Prostate gland (tissue), 2 donors: ENCODE data around the gene R3HDM2.

ENCODE experiments used
- CTCF ChIP-seq, 4 experiments: fragments of 200-600 bp in 2 of 4; fragments of 450-650 bp in 2 of 4; sonication (generic) in 2 of 4; IDR thresholded peaks; 1 replicate in 3 of 4; 2 replicates in 1 of 4; pipeline ENCODE4 v1.5.1; 2016 to 2019; ENCODE audit warnings: antibody characterized with exemption in 4 of 4, mild to moderate bottlenecking in 2 of 4, moderate library complexity in 2 of 4
- POLR2A ChIP-seq: fragments of 450-650 bp; IDR thresholded peaks from one replicate; pipeline ENCODE4 v1.6.1; 2016; ENCODE audit warnings: antibody characterized with exemption, mild to moderate bottlenecking
- POLR2AphosphoS5 ChIP-seq: sonication (generic); formaldehyde crosslinking; IDR thresholded peaks from one replicate; pipeline ENCODE4 v1.6.1; 2017; ENCODE audit warnings: antibody characterized with exemption

- TF ChIP-seq POLR2A (no peak), CTCF (IDR thresholded peaks at IDR 0.05) (peak in 3 of 4 experiments; percentile 13 to 26 (median 23)), POLR2AphosphoS5 (peak; percentile 66)
Measured at GRCh38 chr12:57299514-57300016, 131.3 kb downstream of the R3HDM2 start.
